K562 (cell line): ENCODE measurements around the gene SMYD2. TPM values are rescaled to one million over a fixed set of nuclear protein-coding genes. Genes with fewer than 3 reads are reported as not detected.
A peak's percentile ranks its signal among the peaks of the same experiment; 100 is the strongest.

Experiments used
- BDP1 ChIP-seq: IDR thresholded peaks from 3 replicates; pipeline ENCODE4 v1.6.1; 2011; ENCODE audit not compliant: insufficient read length, insufficient read depth
- CEBPB ChIP-seq: fragments of 450-650 bp; IDR thresholded peaks from 2 replicates; pipeline ENCODE4 v1.6.1; 2016; ENCODE audit warnings: missing genetic modification characterization, missing compliant biosample characterization
- DDX20 ChIP-seq: fragments of 450-650 bp; IDR thresholded peaks from 2 replicates; pipeline ENCODE4 v1.6.1; 2016; ENCODE audit warnings: missing genetic modification characterization, low read depth, mild to moderate bottlenecking, missing compliant biosample characterization, moderate library complexity
- HCFC1 ChIP-seq: IDR thresholded peaks from 2 replicates; pipeline ENCODE4 v1.6.1; 2012; ENCODE audit warnings: low read depth, low read length, improper control_type of control experiment
- MTA3 ChIP-seq: fragments of 450-650 bp; formaldehyde crosslinking; IDR thresholded peaks from 2 replicates; pipeline ENCODE4 v1.6.1; 2017; ENCODE audit warnings: mild to moderate bottlenecking, borderline replicate concordance
- SMARCA4 ChIP-seq: fragments of 450-650 bp; IDR thresholded peaks from 2 replicates; pipeline ENCODE4 v1.6.1; 2016
- SMC3 ChIP-seq: conservative IDR thresholded peaks from 2 replicates; pipeline ENCODE4 v1.6.1; 2011; ENCODE audit warnings: low read depth, low read length, improper control_type of control experiment; ENCODE audit not compliant: insufficient read depth
- STAT5A ChIP-seq: IDR thresholded peaks from 2 replicates; pipeline ENCODE4 v1.6.1; 2012; ENCODE audit warnings: low read length, inconsistent platforms, borderline replicate concordance
- TBP ChIP-seq: optimal IDR thresholded peaks from 2 replicates; pipeline ENCODE3; 2011; ENCODE audit warnings: low read depth, low read length, improper control_type of control experiment
- TGIF2 ChIP-seq: sonication (generic); formaldehyde crosslinking; IDR thresholded peaks from 2 replicates; pipeline ENCODE4 v1.8.1; 2022; ENCODE audit warnings: mild to moderate bottlenecking, missing genetic modification reagents, moderate library complexity
- U2AF1 ChIP-seq: fragments of 200-400 bp; formaldehyde crosslinking; optimal IDR thresholded peaks from 2 replicates; pipeline ENCODE3; 2017; ENCODE audit warnings: mild to moderate bottlenecking, low read depth, low read length, moderate library complexity
- ZBTB8A ChIP-seq: fragments of 450-650 bp; IDR thresholded peaks from 2 replicates; pipeline ENCODE4 v1.6.1; 2018; ENCODE audit warnings: mild to moderate bottlenecking, moderate library complexity; ENCODE audit not compliant: partially characterized antibody
- ZNF184 ChIP-seq: sonication (generic); formaldehyde crosslinking; IDR thresholded peaks from 2 replicates; pipeline ENCODE4 v1.5.0; 2020; ENCODE audit warnings: missing genetic modification reagents
- ZNF274 ChIP-seq: IDR thresholded peaks from 2 replicates; pipeline ENCODE4 v1.6.1; 2011; ENCODE audit warnings: low read depth, mild to moderate bottlenecking, low read length, moderate library complexity, borderline replicate concordance
- ZNF583 ChIP-seq: fragments of 250-450 bp; sonication (Bioruptor Pico); IDR thresholded peaks from 2 replicates; pipeline ENCODE4 v1.4.0; 2020
- ZNF584 ChIP-seq: fragments of 200-800 bp; sonication (Bioruptor generic); IDR thresholded peaks from 2 replicates; pipeline ENCODE4 v1.6.1; 2016; ENCODE audit warnings: low read depth, mild to moderate bottlenecking, missing genetic modification characterization, missing compliant biosample characterization
- ZNF764 ChIP-seq: fragments of 250-450 bp; sonication (Bioruptor Pico); IDR thresholded peaks from 2 replicates; pipeline ENCODE4 v1.4.0; 2020; ENCODE audit warnings: low read depth, mild to moderate bottlenecking, moderate library complexity
- polyA plus RNA-seq, 8 experiments: library from polyadenylated mRNA; depleted of rRNA in 4 of 8; stranded (reverse) in 5 of 8; unstranded in 3 of 8; fragments of >200 nt; fragmentation: Nextera tagmentation in 2 of 8; fragmentation: Illumina TruSeq in 1 of 8; extraction: Ambion mirVana in 2 of 8; extraction: Trizol in 1 of 8; gene quantifications; 2 replicates each; pipeline versions ENCODE4 v1.2.1 to v1.2.3, GENCODE V29; 2011 to 2014; ENCODE audit warnings: inconsistent platforms in 1 of 8, missing spikeins in 1 of 8
- total RNA-seq, 7 experiments: library from RNA; depleted of rRNA in 6 of 7; stranded (reverse); fragments of >200 nt in 6 of 7; fragmentation: Illumina TruSeq in 2 of 7; extraction: Trizol in 2 of 7; gene quantifications; 2 replicates each; pipeline versions ENCODE4 v1.2.1 to v1.2.3, GENCODE V29; 2011 to 2021; ENCODE audit warnings: low replicate concordance in 1 of 7
- TF ChIP-seq, protein P1 (sequence below): fragments of 450-650 bp; formaldehyde crosslinking; IDR thresholded peaks from 2 replicates; pipeline ENCODE4 v1.4.0; 2020; ENCODE audit warnings: mild to moderate bottlenecking, moderate library complexity
- TF ChIP-seq, protein P2 (sequence below): fragments of 450-650 bp; IDR thresholded peaks from 2 replicates; pipeline ENCODE4 v1.6.1; 2016; ENCODE audit warnings: low read depth
- TF ChIP-seq, protein P3 (sequence below), 2 experiments: fragments of 250-450 bp in 1 of 2; fragments of 450-650 bp in 1 of 2; sonication (Bioruptor Pico) in 1 of 2; IDR thresholded peaks; 2 replicates each; pipeline versions ENCODE4 v1.6.1 to v1.8.0; 2016 to 2021; ENCODE audit warnings: mild to moderate bottlenecking in 2 of 2, moderate library complexity in 2 of 2, missing compliant biosample characterization in 1 of 2, missing genetic modification characterization in 1 of 2

SMYD2 gene
- total and polyA plus RNA-seq, 9 of the 15 experiments (the other 6 are each of a cell fraction or from before 2014, with no cell fraction given): 13.8 to 81.3 (median 39.9) TPM

- TF ChIP-seq, protein P1, sequence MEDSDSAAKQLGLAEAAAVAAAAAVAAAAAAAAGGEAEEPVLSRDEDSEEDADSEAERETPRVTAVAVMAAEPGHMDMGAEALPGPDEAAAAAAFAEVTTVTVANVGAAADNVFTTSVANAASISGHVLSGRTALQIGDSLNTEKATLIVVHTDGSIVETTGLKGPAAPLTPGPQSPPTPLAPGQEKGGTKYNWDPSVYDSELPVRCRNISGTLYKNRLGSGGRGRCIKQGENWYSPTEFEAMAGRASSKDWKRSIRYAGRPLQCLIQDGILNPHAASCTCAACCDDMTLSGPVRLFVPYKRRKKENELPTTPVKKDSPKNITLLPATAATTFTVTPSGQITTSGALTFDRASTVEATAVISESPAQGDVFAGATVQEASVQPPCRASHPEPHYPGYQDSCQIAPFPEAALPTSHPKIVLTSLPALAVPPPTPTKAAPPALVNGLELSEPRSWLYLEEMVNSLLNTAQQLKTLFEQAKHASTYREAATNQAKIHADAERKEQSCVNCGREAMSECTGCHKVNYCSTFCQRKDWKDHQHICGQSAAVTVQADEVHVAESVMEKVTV: 0 out of 2 replicates have a peak, but pooled peaks have one; percentile 25
- TF ChIP-seq ZNF583 (CRISPR knock-in tag) (no peak), ZNF584 (CRISPR knock-in tag) (no peak), U2AF1 (no peak), ZNF764 (CRISPR knock-in tag) (no peak), SMARCA4 (no peak), CEBPB (tag) (no peak), ZNF274 (no peak), MTA3 (no peak), TGIF2 (CRISPR knock-in tag) (no peak), ZBTB8A (no peak), BDP1 (no peak), ZNF184 (CRISPR knock-in tag) (no peak), DDX20 (tag) (no peak), TBP (peak; percentile 15), STAT5A (no peak), SMC3 (peak; percentile 68), HCFC1 (no peak)
- TF ChIP-seq, protein P2, sequence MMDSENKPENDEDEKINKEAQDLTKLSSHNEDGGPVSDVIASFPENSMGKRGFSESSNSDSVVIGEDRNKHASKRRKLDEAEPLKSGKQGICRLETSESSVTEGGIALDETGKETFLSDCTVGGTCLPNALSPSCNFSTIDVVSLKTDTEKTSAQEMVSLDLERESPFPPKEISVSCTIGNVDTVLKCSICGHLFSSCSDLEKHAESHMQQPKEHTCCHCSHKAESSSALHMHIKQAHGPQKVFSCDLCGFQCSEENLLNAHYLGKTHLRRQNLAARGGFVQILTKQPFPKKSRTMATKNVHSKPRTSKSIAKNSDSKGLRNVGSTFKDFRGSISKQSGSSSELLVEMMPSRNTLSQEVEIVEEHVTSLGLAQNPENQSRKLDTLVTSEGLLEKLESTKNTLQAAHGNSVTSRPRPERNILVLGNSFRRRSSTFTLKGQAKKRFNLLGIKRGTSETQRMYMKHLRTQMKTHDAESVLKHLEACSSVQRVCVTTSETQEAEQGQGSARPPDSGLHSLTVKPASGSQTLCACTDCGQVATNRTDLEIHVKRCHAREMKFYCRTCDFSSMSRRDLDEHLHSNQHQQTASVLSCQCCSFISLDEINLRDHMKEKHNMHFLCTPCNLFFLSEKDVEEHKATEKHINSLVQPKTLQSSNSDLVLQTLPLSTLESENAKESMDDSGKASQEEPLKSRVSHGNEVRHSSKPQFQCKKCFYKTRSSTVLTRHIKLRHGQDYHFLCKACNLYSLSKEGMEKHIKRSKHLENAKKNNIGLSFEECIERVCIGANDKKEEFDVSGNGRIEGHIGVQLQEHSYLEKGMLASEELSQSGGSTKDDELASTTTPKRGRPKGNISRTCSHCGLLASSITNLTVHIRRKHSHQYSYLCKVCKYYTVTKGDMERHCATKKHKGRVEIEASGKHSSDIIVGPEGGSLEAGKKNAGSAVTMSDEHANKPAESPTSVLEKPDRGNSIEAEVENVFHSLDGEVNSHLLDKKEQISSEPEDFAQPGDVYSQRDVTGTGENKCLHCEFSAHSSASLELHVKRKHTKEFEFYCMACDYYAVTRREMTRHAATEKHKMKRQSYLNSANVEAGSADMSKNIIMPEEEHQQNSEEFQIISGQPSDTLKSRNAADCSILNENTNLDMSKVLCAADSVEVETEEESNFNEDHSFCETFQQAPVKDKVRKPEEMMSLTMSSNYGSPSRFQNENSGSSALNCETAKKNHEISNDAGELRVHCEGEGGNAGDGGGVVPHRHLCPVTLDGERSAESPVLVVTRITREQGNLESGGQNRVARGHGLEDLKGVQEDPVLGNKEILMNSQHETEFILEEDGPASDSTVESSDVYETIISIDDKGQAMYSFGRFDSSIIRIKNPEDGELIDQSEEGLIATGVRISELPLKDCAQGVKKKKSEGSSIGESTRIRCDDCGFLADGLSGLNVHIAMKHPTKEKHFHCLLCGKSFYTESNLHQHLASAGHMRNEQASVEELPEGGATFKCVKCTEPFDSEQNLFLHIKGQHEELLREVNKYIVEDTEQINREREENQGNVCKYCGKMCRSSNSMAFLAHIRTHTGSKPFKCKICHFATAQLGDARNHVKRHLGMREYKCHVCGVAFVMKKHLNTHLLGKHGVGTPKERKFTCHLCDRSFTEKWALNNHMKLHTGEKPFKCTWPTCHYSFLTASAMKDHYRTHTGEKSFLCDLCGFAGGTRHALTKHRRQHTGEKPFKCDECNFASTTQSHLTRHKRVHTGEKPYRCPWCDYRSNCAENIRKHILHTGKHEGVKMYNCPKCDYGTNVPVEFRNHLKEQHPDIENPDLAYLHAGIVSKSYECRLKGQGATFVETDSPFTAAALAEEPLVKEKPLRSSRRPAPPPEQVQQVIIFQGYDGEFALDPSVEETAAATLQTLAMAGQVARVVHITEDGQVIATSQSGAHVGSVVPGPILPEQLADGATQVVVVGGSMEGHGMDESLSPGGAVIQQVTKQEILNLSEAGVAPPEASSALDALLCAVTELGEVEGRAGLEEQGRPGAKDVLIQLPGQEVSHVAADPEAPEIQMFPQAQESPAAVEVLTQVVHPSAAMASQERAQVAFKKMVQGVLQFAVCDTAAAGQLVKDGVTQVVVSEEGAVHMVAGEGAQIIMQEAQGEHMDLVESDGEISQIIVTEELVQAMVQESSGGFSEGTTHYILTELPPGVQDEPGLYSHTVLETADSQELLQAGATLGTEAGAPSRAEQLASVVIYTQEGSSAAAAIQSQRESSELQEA: no peak
- TF ChIP-seq, protein P3, sequence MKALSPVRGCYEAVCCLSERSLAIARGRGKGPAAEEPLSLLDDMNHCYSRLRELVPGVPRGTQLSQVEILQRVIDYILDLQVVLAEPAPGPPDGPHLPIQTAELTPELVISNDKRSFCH (CRISPR knock-in tag; IDR thresholded peaks at IDR 0.05): no peak
- TF ChIP-seq, protein P3 (tag; IDR thresholded peaks at IDR 0.05): no peak
Observed at GRCh38 chr1:214331827-214332423, 51.0 kb downstream of the SMYD2 start (continued).
